NCI-H2081 (cell line): ENCODE data around the gene NFKB2.
A peak's percentile ranks its signal among the peaks of the same experiment; 100 is the strongest.

ENCODE experiments used
- DNase-seq, 2 experiments: peaks; one replicate each; lab custom pipeline; 2025; lab: John Stamatoyannopoulos, UW

NFKB2 gene

GRCh38 chr10:102451105-102451969 is 55.8 kb downstream of the NFKB2 start, which contains the start of gene C10orf95:
TSS of gene C10orf95 (minus strand) at chr10:102451543. CDS start at chr10:102451093, 450 bp downstream.
- peak in 1 of 2 experiments; percentile 4 for DNase-seq
